Measurements from ENCODE around the gene C3orf22. TPM values are rescaled to one million over a fixed set of nuclear protein-coding genes. Genes with fewer than 3 reads are reported as not detected.

The C3orf22 gene
- total RNA-seq, 1 experiment from 2014 or later = not detected

GRCh38 chr3:126523745-126524428 lies 34.8 kb downstream of the C3orf22 start, which contains the start of gene CHST13:
CHST13 (plus strand) TSS chr3:126524155; CDS start chr3:126524333, 178 bp downstream.
- Mint-ChIP-seq H3K27me3 (ENCODE audit: unreplicated experiment) (peaks cover 65% of the 10 kb centered on the region), H3K27ac (ENCODE audit: unreplicated experiment) (no peak within 1 kb of the TSS), H3K4me1 (ENCODE audit: low read depth, unreplicated experiment) (peaks cover 14% of the 10 kb centered on the region), H3K4me3 (ENCODE audit: low read depth, unreplicated experiment) (peak within 1 kb of the TSS; percentile 68), H3K36me3 (ENCODE audit: insufficient read depth, unreplicated experiment) (no peaks in the 10 kb centered on the region), H3K9me3 (ENCODE audit: low read depth, unreplicated experiment) (no peaks in the 10 kb centered on the region)
- DNase-seq = peak; percentile 83
- CTCF ChIA-PET = interaction anchor here (0.7 to 1.3 kb wide), 3 partner anchors 14 to 145 kb away, joined by 3 to 4 read pairs (median 3); no protein-coding TSS in a partner anchor
- intact Hi-C loops (cut with micrococcal nuclease; ENCODE audit: unreplicated experiment) = loop anchor here (1.0 to 10.0 kb wide), 4 partner anchors 93 to 1018 kb away; partner anchors contain the start of gene TXNRD3
- TF ChIP-seq, protein P1, sequence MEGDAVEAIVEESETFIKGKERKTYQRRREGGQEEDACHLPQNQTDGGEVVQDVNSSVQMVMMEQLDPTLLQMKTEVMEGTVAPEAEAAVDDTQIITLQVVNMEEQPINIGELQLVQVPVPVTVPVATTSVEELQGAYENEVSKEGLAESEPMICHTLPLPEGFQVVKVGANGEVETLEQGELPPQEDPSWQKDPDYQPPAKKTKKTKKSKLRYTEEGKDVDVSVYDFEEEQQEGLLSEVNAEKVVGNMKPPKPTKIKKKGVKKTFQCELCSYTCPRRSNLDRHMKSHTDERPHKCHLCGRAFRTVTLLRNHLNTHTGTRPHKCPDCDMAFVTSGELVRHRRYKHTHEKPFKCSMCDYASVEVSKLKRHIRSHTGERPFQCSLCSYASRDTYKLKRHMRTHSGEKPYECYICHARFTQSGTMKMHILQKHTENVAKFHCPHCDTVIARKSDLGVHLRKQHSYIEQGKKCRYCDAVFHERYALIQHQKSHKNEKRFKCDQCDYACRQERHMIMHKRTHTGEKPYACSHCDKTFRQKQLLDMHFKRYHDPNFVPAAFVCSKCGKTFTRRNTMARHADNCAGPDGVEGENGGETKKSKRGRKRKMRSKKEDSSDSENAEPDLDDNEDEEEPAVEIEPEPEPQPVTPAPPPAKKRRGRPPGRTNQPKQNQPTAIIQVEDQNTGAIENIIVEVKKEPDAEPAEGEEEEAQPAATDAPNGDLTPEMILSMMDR (IDR thresholded peaks at IDR 0.05; ENCODE audit: unreplicated experiment) = peak; percentile 2
- no TSS peak for BruUV-seq (replicated peaks)

DNA sequence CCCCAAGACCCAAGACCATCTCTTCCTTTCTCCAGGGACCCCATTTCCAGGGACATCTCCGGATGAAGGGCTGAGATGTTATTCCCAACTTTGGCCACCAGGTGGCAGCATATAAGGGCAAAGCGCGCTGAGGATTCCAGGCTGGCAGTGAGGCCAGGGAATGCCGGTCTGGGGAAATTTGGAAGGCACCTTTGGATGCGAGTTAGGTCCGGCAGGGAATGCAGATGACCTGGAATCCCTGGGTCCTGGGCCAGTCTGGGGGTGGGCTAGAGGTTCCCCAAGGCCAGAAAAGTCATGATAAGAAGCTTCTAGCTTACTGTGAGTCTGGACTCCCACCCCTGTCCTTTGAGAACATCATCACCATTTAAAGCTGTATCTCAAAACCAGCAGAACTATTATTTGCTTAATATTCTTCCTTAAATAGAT lies 36.4 kb downstream of the C3orf22 start:
- TF ChIP-seq, protein P1 (IDR thresholded peaks at IDR 0.05; ENCODE audit: unreplicated experiment) = peak; percentile 98
- BruUV-seq (replicated peaks) = no TSS peak
- H3K9me3 Mint-ChIP-seq (ENCODE audit: low read depth, unreplicated experiment) = no peaks in the 10 kb centered on the region
- intact Hi-C loops (cut with micrococcal nuclease; ENCODE audit: unreplicated experiment) = loop anchor here (5.0 to 10.0 kb wide), 3 partner anchors 132 to 1020 kb away; partner anchors contain the start of gene TXNRD3
- no peak overlapping the region for H3K4me3 Mint-ChIP-seq (ENCODE audit: low read depth, unreplicated experiment)
- peak; percentile 82 for DNase-seq
- no peaks in the 10 kb centered on the region for H3K36me3 Mint-ChIP-seq (ENCODE audit: insufficient read depth, unreplicated experiment)
- H3K27me3 Mint-ChIP-seq (ENCODE audit: unreplicated experiment) = peaks cover 80% of the 10 kb centered on the region
- no peaks in the 10 kb centered on the region for H3K4me1 Mint-ChIP-seq (ENCODE audit: low read depth, unreplicated experiment)
- no peak overlapping the region for H3K27ac Mint-ChIP-seq (ENCODE audit: unreplicated experiment)
- CTCF ChIA-PET = interaction anchor here (1.3 to 1.4 kb wide), 2 partner anchors 32 to 50 kb away, joined by 3 to 4 read pairs; no protein-coding TSS in a partner anchor

GRCh38 chr3:126521122-126521891 lies 37.4 kb downstream of the C3orf22 start:
- no peak for DNase-seq
- H3K27me3 Mint-ChIP-seq (ENCODE audit: unreplicated experiment) = peaks cover 83% of the 10 kb centered on the region
- intact Hi-C loops (cut with micrococcal nuclease; ENCODE audit: unreplicated experiment) = loop anchor here (5.0 to 10.0 kb wide), 3 partner anchors 133 to 1021 kb away; partner anchors contain the start of gene TXNRD3
- no TSS peak for BruUV-seq (replicated peaks)
- no peak overlapping the region for H3K27ac Mint-ChIP-seq (ENCODE audit: unreplicated experiment)
- no peaks in the 10 kb centered on the region for H3K9me3 Mint-ChIP-seq (ENCODE audit: low read depth, unreplicated experiment)
- no peaks in the 10 kb centered on the region for H3K36me3 Mint-ChIP-seq (ENCODE audit: insufficient read depth, unreplicated experiment)
- TF ChIP-seq, protein P1 (IDR thresholded peaks at IDR 0.05; ENCODE audit: unreplicated experiment) = no peak
- H3K4me1 Mint-ChIP-seq (ENCODE audit: low read depth, unreplicated experiment) = no peaks in the 10 kb centered on the region
- H3K4me3 Mint-ChIP-seq (ENCODE audit: low read depth, unreplicated experiment) = no peak overlapping the region
- CTCF ChIA-PET = interaction anchor here (0.6 kb wide), 1 partner anchor 153 kb away, joined by 3 read pairs; no protein-coding TSS in a partner anchor

Measured in Calu3 (cell line).